Loucy (cell line): Measurements from ENCODE around the gene RNF41.

Experiments
- EZH2phosphoT487 ChIP-seq: fragments of 200-600 bp; IDR thresholded peaks from 2 replicates; pipeline ENCODE4 v1.6.1; 2018; ENCODE audit warnings: antibody characterized with exemption, mild to moderate bottlenecking, moderate library complexity, borderline replicate concordance
- TF ChIP-seq, protein P1 (sequence below): fragments of 200-600 bp; sonication (generic); conservative IDR thresholded peaks from 2 replicates; pipeline ENCODE4 v1.5.1; 2014; ENCODE audit warnings: mild to moderate bottlenecking, antibody characterized with exemption, low read length

DNA sequence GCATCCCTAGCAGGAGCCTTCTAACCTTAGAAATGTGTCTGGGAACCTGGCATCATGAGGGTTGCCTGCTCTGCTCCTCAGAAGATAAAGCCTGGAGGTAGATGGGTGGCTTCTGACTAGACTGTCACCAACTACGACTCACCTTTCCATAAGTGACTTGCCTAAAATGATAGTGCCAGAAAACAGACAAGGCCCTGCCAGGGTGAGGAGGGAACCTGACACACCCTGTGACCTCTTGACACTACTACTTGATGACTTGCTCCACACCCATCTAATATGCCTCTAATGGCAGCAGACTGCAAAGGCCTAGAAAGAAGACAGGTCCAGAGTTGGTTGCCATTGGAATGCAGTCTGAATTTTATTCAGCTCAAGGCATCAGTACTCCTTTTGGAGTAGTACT lies 9.4 kb downstream of the RNF41 start:
- TF ChIP-seq, protein P1, sequence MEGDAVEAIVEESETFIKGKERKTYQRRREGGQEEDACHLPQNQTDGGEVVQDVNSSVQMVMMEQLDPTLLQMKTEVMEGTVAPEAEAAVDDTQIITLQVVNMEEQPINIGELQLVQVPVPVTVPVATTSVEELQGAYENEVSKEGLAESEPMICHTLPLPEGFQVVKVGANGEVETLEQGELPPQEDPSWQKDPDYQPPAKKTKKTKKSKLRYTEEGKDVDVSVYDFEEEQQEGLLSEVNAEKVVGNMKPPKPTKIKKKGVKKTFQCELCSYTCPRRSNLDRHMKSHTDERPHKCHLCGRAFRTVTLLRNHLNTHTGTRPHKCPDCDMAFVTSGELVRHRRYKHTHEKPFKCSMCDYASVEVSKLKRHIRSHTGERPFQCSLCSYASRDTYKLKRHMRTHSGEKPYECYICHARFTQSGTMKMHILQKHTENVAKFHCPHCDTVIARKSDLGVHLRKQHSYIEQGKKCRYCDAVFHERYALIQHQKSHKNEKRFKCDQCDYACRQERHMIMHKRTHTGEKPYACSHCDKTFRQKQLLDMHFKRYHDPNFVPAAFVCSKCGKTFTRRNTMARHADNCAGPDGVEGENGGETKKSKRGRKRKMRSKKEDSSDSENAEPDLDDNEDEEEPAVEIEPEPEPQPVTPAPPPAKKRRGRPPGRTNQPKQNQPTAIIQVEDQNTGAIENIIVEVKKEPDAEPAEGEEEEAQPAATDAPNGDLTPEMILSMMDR: no peak
- no peak for TF ChIP-seq EZH2phosphoT487
